BE2C (cell line): ENCODE measurements around the gene BMPR2.

ENCODE experiments used
- DNase-seq: peaks from one replicate; pipeline ENCODE4 v3.0.0-alpha.2; 2020
- H3K27me3 ChIP-seq: fragments of 250-450 bp; sonication (Bioruptor Pico); 2 replicates; pipeline ENCODE4 v1.5.1; 2020; ENCODE audit warnings: mild to moderate bottlenecking
- H3K36me3 ChIP-seq: fragments of 250-450 bp; sonication (Bioruptor Pico); 2 replicates; pipeline ENCODE4 v1.5.1; 2020; ENCODE audit warnings: mild to moderate bottlenecking
- H3K4me1 ChIP-seq: fragments of 250-450 bp; sonication (Bioruptor Pico); 2 replicates; pipeline ENCODE4 v1.5.1; 2020
- H3K4me3 ChIP-seq: 2 replicates; pipeline ENCODE4 v1.5.1; 2011; ENCODE audit warnings: low read depth, low read length
- H3K9me3 ChIP-seq: fragments of 250-450 bp; sonication (Bioruptor Pico); 2 replicates; pipeline ENCODE4 v1.5.1; 2020
- CTCF ChIP-seq: IDR thresholded peaks from 2 replicates; pipeline ENCODE4 v1.5.1; 2012; ENCODE audit warnings: mild to moderate bottlenecking, low read depth, low read length

BMPR2 gene

GRCh38 chr2:202613479-202613878 is 237.4 kb downstream of the BMPR2 start:
- no peaks in the 10 kb centered on the region for H3K9me3 ChIP-seq
- no peaks in the 10 kb centered on the region for H3K4me1 ChIP-seq
- no peak for TF ChIP-seq CTCF
- H3K36me3 ChIP-seq = no peaks in the 10 kb centered on the region; the same call in 1 of the 2 replicates
- H3K27me3 ChIP-seq = no peaks in the 10 kb centered on the region
- DNase-seq = no peak
- H3K4me3 ChIP-seq = no peak overlapping the region
